ENCODE results near the gene EVI5L. TPM values are rescaled to one million over a fixed set of nuclear protein-coding genes. Genes with fewer than 3 reads are reported as not detected.

Gene EVI5L
- total and polyA plus RNA-seq, 4 donors = 4.3 to 13.4 (median 12.5) TPM

GRCh38 chr19:7877249-7877836, 47.3 kb downstream of the EVI5L start:
- ATAC-seq (ENCODE audit: low FRiP score) (no peak), DNase-seq (no peak)
- H3K36me3 ChIP-seq (ENCODE audit: control insufficient read depth in 1 of 2, insufficient read depth in 2 of 2, low read length in 1 of 2) = no peaks in the 10 kb centered on the region
- H3K9me3 ChIP-seq (ENCODE audit: control insufficient read depth, low read length) = no peaks in the 10 kb centered on the region
- 41 to 47% methylated on average over 6 of the region's 6 CpGs for WGBS, 2 donors
- no peaks in the 10 kb centered on the region for H3K4me1 ChIP-seq (ENCODE audit: control insufficient read depth in 1 of 2, insufficient read depth in 2 of 2, low read length in 2 of 2)
- H3K4me3 ChIP-seq (ENCODE audit: low read length in 2 of 2) = no peak overlapping the region
- peaks cover 0 to 1% of the 10 kb centered on the region in 2 donors for H3K27me3 ChIP-seq (ENCODE audit: control insufficient read depth in 1 of 2, insufficient read depth in 2 of 2, low read length in 1 of 2)
- intact Hi-C loops (cut with DNase I) = no loop called here
- H3K27ac ChIP-seq (ENCODE audit: low read depth in 1 of 2, low read length in 2 of 2) = no peak overlapping the region

- H3K36me3 ChIP-seq (ENCODE audit: control insufficient read depth in 1 of 2, insufficient read depth in 2 of 2, low read length in 1 of 2) = no peaks in the 10 kb centered on the region
- no peak overlapping the region for H3K27ac ChIP-seq (ENCODE audit: low read depth in 1 of 2, low read length in 2 of 2)
- no peak for ATAC-seq (ENCODE audit: low FRiP score)
- intact Hi-C loops (cut with DNase I) = no loop called here
- H3K4me1 ChIP-seq (ENCODE audit: control insufficient read depth in 1 of 2, insufficient read depth in 2 of 2, low read length in 2 of 2) = no peaks in the 10 kb centered on the region
- 69 to 72% methylated on average over 18 of the region's 18 CpGs for WGBS, 2 donors
- no peak for DNase-seq
- no peaks in the 10 kb centered on the region for H3K27me3 ChIP-seq (ENCODE audit: control insufficient read depth in 1 of 2, insufficient read depth in 2 of 2, low read length in 1 of 2)
- no peak overlapping the region for H3K4me3 ChIP-seq (ENCODE audit: low read length in 2 of 2)
- H3K9me3 ChIP-seq (ENCODE audit: control insufficient read depth, low read length) = no peaks in the 10 kb centered on the region
These were observed 49.2 kb downstream of the EVI5L start for GRCh38 chr19:7879111-7879807.

GRCh38 chr19:7879836-7880235, 49.8 kb downstream of the EVI5L start:
- intact Hi-C loops (cut with DNase I) = no loop called here
- no peaks in the 10 kb centered on the region for H3K27me3 ChIP-seq (ENCODE audit: control insufficient read depth in 1 of 2, insufficient read depth in 2 of 2, low read length in 1 of 2)
- no peak overlapping the region for H3K4me3 ChIP-seq (ENCODE audit: low read length in 2 of 2)
- no peak for DNase-seq
- 87 to 90% methylated on average over 19 of the region's 19 CpGs for WGBS, 2 donors
- no peaks in the 10 kb centered on the region for H3K4me1 ChIP-seq (ENCODE audit: control insufficient read depth in 1 of 2, insufficient read depth in 2 of 2, low read length in 2 of 2)
- H3K36me3 ChIP-seq (ENCODE audit: control insufficient read depth in 1 of 2, insufficient read depth in 2 of 2, low read length in 1 of 2) = no peaks in the 10 kb centered on the region
- no peaks in the 10 kb centered on the region for H3K9me3 ChIP-seq (ENCODE audit: control insufficient read depth, low read length)
- H3K27ac ChIP-seq (ENCODE audit: low read depth in 1 of 2, low read length in 2 of 2) = no peak overlapping the region
- no peak for ATAC-seq (ENCODE audit: low FRiP score)

DNA sequence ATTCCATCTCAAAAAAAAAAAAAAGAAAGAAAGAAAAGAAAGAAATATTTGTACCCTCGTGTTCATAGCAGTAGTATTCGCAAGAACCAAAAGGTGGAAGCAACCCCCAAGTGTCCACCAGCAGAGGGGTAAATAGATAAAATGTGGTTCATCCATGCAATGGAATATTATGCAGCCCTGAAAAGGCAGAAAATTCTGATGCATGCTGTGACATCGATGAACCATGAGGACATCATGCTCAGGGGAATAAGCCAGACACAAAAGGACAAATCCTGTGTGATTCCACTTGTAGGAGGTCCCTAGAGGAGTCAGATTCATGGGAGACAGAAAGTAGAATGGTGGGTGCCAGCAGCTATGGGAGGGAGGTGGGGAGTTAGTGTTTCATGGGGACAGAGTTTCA, 51.9 kb downstream of the EVI5L start:
- H3K4me1 ChIP-seq (ENCODE audit: control insufficient read depth in 1 of 2, insufficient read depth in 2 of 2, low read length in 2 of 2) = no peaks in the 10 kb centered on the region
- ATAC-seq (ENCODE audit: low FRiP score) = no peak
- H3K27ac ChIP-seq (ENCODE audit: low read depth in 1 of 2, low read length in 2 of 2) = no peak overlapping the region
- no peaks in the 10 kb centered on the region for H3K9me3 ChIP-seq (ENCODE audit: control insufficient read depth, low read length)
- WGBS, 2 donors = 92 to 94% methylated on average over 3 of the region's 3 CpGs
- DNase-seq = no peak
- H3K27me3 ChIP-seq (ENCODE audit: control insufficient read depth in 1 of 2, insufficient read depth in 2 of 2, low read length in 1 of 2) = no peaks in the 10 kb centered on the region
- intact Hi-C loops (cut with DNase I) = no loop called here
- H3K36me3 ChIP-seq (ENCODE audit: control insufficient read depth in 1 of 2, insufficient read depth in 2 of 2, low read length in 1 of 2) = no peaks in the 10 kb centered on the region
- H3K4me3 ChIP-seq (ENCODE audit: low read length in 2 of 2) = no peak overlapping the region

- intact Hi-C loops (cut with DNase I) = no loop called here
- no peak overlapping the region for H3K4me3 ChIP-seq (ENCODE audit: low read length in 2 of 2)
- ATAC-seq (ENCODE audit: low FRiP score) (no peak), DNase-seq (no peak)
- H3K9me3 ChIP-seq (ENCODE audit: control insufficient read depth, low read length) = no peaks in the 10 kb centered on the region
- no peaks in the 10 kb centered on the region for H3K4me1 ChIP-seq (ENCODE audit: control insufficient read depth in 1 of 2, insufficient read depth in 2 of 2, low read length in 2 of 2)
- H3K27me3 ChIP-seq (ENCODE audit: control insufficient read depth in 1 of 2, insufficient read depth in 2 of 2, low read length in 1 of 2) = no peaks in the 10 kb centered on the region
- no peak overlapping the region for H3K27ac ChIP-seq (ENCODE audit: low read depth in 1 of 2, low read length in 2 of 2)
- 76 to 87% methylated on average over 4 of the region's 4 CpGs for WGBS, 2 donors
- H3K36me3 ChIP-seq (ENCODE audit: control insufficient read depth in 1 of 2, insufficient read depth in 2 of 2, low read length in 1 of 2) = no peaks in the 10 kb centered on the region
These were observed 53.1 kb downstream of the EVI5L start for GRCh38 chr19:7883105-7883504.

GRCh38 chr19:7883796-7884570, 54.0 kb downstream of the EVI5L start:
- no peaks in the 10 kb centered on the region for H3K36me3 ChIP-seq (ENCODE audit: control insufficient read depth in 1 of 2, insufficient read depth in 2 of 2, low read length in 1 of 2)
- ATAC-seq (ENCODE audit: low FRiP score) = no peak
- no peaks in the 10 kb centered on the region for H3K9me3 ChIP-seq (ENCODE audit: control insufficient read depth, low read length)
- WGBS, 2 donors = 74 to 86% methylated on average over 2 of the region's 2 CpGs
- DNase-seq = no peak
- intact Hi-C loops (cut with DNase I) = no loop called here
- no peak overlapping the region for H3K27ac ChIP-seq (ENCODE audit: low read depth in 1 of 2, low read length in 2 of 2)
- H3K4me1 ChIP-seq (ENCODE audit: control insufficient read depth in 1 of 2, insufficient read depth in 2 of 2, low read length in 2 of 2) = no peaks in the 10 kb centered on the region
- no peak overlapping the region for H3K4me3 ChIP-seq (ENCODE audit: low read length in 2 of 2)
- H3K27me3 ChIP-seq (ENCODE audit: control insufficient read depth in 1 of 2, insufficient read depth in 2 of 2, low read length in 1 of 2) = no peaks in the 10 kb centered on the region

GRCh38 chr19:7885818-7886217, 55.8 kb downstream of the EVI5L start:
- no peaks in the 10 kb centered on the region for H3K9me3 ChIP-seq (ENCODE audit: control insufficient read depth, low read length)
- H3K27ac ChIP-seq (ENCODE audit: low read depth in 1 of 2, low read length in 2 of 2) = no peak overlapping the region
- intact Hi-C loops (cut with DNase I) = no loop called here
- H3K4me1 ChIP-seq (ENCODE audit: control insufficient read depth in 1 of 2, insufficient read depth in 2 of 2, low read length in 2 of 2) = no peaks in the 10 kb centered on the region
- H3K27me3 ChIP-seq (ENCODE audit: control insufficient read depth in 1 of 2, insufficient read depth in 2 of 2, low read length in 1 of 2) = no peaks in the 10 kb centered on the region
- no peak for DNase-seq
- no peaks in the 10 kb centered on the region for H3K36me3 ChIP-seq (ENCODE audit: control insufficient read depth in 1 of 2, insufficient read depth in 2 of 2, low read length in 1 of 2)
- no peak overlapping the region for H3K4me3 ChIP-seq (ENCODE audit: low read length in 2 of 2)
- no peak for ATAC-seq (ENCODE audit: low FRiP score)
- 91 to 93% methylated on average over 8 of the region's 8 CpGs for WGBS, 2 donors

DNA sequence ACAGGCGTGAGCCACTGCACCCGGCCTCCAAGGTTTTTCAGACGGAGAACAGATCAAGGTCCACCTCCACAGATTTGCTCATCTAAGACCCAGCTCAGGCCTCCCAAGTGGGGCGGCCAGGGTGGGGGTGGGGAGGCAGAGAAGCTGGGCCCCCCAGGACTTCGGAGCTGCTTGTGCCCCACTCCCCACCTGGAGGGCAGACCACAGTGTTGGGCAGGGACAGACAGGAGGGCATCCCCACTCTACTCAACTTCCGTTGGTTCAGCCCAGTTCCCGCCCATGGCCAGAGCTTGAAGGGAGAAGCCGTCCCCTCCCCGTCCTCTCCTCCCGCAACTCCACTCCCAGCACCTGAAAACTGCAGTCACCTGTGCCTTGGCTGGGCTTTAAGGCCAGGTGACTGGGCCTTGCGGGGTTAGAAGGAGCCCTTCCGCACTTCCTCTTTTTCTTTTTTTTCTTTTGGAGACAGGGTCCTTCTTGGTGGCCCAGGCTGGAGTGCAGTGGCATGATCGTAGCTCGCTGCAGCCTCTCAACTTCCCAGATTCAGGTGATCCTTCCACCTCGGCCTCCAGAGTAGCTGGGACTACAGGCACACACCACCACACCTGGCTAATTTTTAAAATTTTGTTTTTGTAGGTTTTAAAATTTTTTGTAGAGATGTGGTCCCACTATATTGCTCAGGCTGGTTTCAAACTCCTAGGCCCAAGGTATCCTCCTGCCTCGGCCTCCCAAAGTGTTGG, 57.6 kb downstream of the EVI5L start:
- H3K27ac ChIP-seq (ENCODE audit: low read depth in 1 of 2, low read length in 2 of 2) = no peak overlapping the region
- no peak for DNase-seq
- H3K36me3 ChIP-seq (ENCODE audit: control insufficient read depth in 1 of 2, insufficient read depth in 2 of 2, low read length in 1 of 2) = no peaks in the 10 kb centered on the region
- no peaks in the 10 kb centered on the region for H3K27me3 ChIP-seq (ENCODE audit: control insufficient read depth in 1 of 2, insufficient read depth in 2 of 2, low read length in 1 of 2)
- WGBS, 2 donors = 89 to 91% methylated on average over 16 of the region's 16 CpGs
- ATAC-seq (ENCODE audit: low FRiP score) = no peak
- H3K4me3 ChIP-seq (ENCODE audit: low read length in 2 of 2) = no peak overlapping the region
- no peaks in the 10 kb centered on the region for H3K4me1 ChIP-seq (ENCODE audit: control insufficient read depth in 1 of 2, insufficient read depth in 2 of 2, low read length in 2 of 2)
- H3K9me3 ChIP-seq (ENCODE audit: control insufficient read depth, low read length) = no peaks in the 10 kb centered on the region
- intact Hi-C loops (cut with DNase I) = no loop called here
